Heart right ventricle (tissue), 16 donors: ENCODE results near the gene IL34. TPM values are rescaled to one million over a fixed set of nuclear protein-coding genes. Genes with fewer than 3 reads are reported as not detected.

ENCODE experiments used
- ATAC-seq, 8 donors: fragments of 200-7000 bp; cut with Tn5 transposase; one replicate each; pipeline ENCODE4 v1.9.1; 2020; ENCODE audit warnings: mild to moderate bottlenecking in 8 of 8, moderate library complexity in 8 of 8, moderate number of reproducible peaks in 1 of 8
- DNase-seq, 2 donors: peaks; one replicate each; pipeline ENCODE4 v3.0.0-alpha.2; 2020
- H3K27ac ChIP-seq, 10 donors: fragments of 200-600 bp; sonication (generic) in 2 of 10; one replicate each; pipeline versions ENCODE4 v1.5.0 to v1.8.0; 2020 to 2022; ENCODE audit warnings: mild to moderate bottlenecking in 3 of 10
- H3K27me3 ChIP-seq, 7 donors: fragments of 200-600 bp; one replicate each; pipeline ENCODE4 v1.8.0; 2021 to 2022; ENCODE audit warnings: mild to moderate bottlenecking in 2 of 7
- H3K36me3 ChIP-seq, 9 donors: fragments of 200-600 bp; sonication (generic) in 1 of 9; one replicate each; pipeline versions ENCODE4 v1.5.0 to v1.8.0; 2020 to 2022; ENCODE audit warnings: mild to moderate bottlenecking in 2 of 9
- H3K4me1 ChIP-seq, 9 donors: fragments of 200-600 bp; sonication (generic) in 1 of 9; one replicate each; pipeline versions ENCODE4 v1.5.0 to v1.8.0; 2020 to 2022; ENCODE audit warnings: mild to moderate bottlenecking in 4 of 9
- H3K4me3 ChIP-seq, 10 donors: fragments of 200-600 bp; sonication (generic) in 2 of 10; one replicate each; pipeline versions ENCODE4 v1.5.0 to v1.8.0; 2020 to 2022; ENCODE audit warnings: mild to moderate bottlenecking in 7 of 10, moderate library complexity in 2 of 10
- H3K9me3 ChIP-seq, 11 donors: fragments of 200-600 bp in 10 of 11; sonication (generic) in 2 of 11; one replicate each; pipeline versions ENCODE4 v1.5.0 to v1.8.0; 2013 to 2022; ENCODE audit warnings: mild to moderate bottlenecking in 2 of 11, control low read depth in 1 of 11, moderate library complexity in 1 of 11
- WGBS, 2 donors: extraction: QIAGEN DNeasy Blood & Tissue Kit; methylation state at CpG; one replicate each; pipeline ENCODE4 v1.1.7; 2013; ENCODE audit warnings: inconsistent platforms in 1 of 2; 5-methylcytosine and 5-hydroxymethylcytosine counted together
- intact Hi-C, 10 donors: fragments of 100-400 bp; cut with DNase I; formaldehyde crosslinking; loops; one replicate each; pipeline versions ENCODE4 v1.11.1 to v1.14.2; 2022
- polyA plus RNA-seq, 2 donors: library from polyadenylated mRNA; stranded (reverse); fragments of 200-250 nt; gene quantifications; one replicate each; pipeline ENCODE4 v1.2.3, GENCODE V29; 2013
- total RNA-seq, 10 donors: library from RNA; stranded (reverse); fragmentation: NEBNext Ultra II Directional in 3 of 10; extraction: Animal tissue kit (Norgen Biotek cat#: 25700) in 3 of 10; gene quantifications; one replicate each; pipeline versions ENCODE4 v1.2.1 to v1.2.4, GENCODE V29; 2021 to 2023
- TF ChIP-seq, protein P1 (sequence below), 9 donors: fragments of 200-600 bp; sonication (generic) in 2 of 9; IDR thresholded peaks; one replicate each; pipeline versions ENCODE4 v1.5.0 to v1.8.0; 2021 to 2022; ENCODE audit warnings: antibody characterized with exemption in 9 of 9, mild to moderate bottlenecking in 5 of 9, moderate library complexity in 1 of 9
- donor health status: Arrhythmogenic right ventricular cardiomyopathy.
- donor health status: ischemic (EF 13 %, LVEDD 7.1; RV severe dilation, severe dysfunction).
- donor health status: healthy with polysubstance abuse.
- donor health status: DM: no; HTN: yes; CAD: no.
- donor health status: DM: no; HTN: no; CAD: no.
- donor health status: ischemic (EF 25% LVEDD 6.9; RV normal size, moderate dysfunction).
- donor health status: ischemic (EF 25% LVEDD 5.7; RV mildly dilated, moderate dysfunction).
- donor health status: healthy.
- donor health status: DM: yes; HTN: yes; CAD: no.
- donor health status: Ischemic cardiomyopathy.
- donor health status: ischemic (EF 35%, LVEDD 5.7; RV mildly dilated, moderate dysfunction).
- donor health status: nonischemic (EF 11% LVEDD 7.7; RV severe dilation, severe dysfunction).
- donor health status: DM: yes; HTN: yes; CAD: no.
- donor health status: PGD.
- donor health status: ischemic (EF 29% LVEDD 5.4; RV normal size, mild dysfunction).
- donor health status: nonischemic (EF 23%, LVEDD 6.1; RV moderate dilation, normal function).

IL34 gene
- total and polyA plus RNA-seq, 12 donors, result 0.37 to 4.4 (median 2.1) TPM

DNA sequence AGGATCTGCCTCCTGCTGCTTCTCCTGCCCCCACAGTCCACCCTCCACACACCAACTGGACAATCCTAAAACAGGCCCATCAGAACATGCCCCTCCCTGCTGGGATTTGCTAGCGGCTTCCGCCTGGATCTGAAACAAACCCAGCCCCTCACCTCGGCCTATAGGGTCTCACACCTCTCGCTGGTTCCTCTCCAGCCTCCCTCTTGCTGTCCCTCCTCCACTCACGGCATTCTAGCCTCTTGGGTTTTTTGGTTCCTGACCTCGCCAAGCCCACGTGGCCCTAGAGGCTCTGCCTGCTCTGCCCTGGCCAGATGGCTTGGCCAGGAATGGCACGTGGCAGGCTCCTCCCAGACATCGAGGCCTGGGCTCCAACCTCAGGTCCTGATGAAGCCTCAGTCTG, 55.2 kb downstream of the IL34 start:
- WGBS, 2 donors, result 74 to 86% methylated on average over 9 of the region's 9 CpGs
- no peak overlapping the region for H3K4me3 ChIP-seq
- no peak for DNase-seq
- intact Hi-C loops, result no loop called here
- no peaks in the 10 kb centered on the region for H3K9me3 ChIP-seq
- TF ChIP-seq, protein P1, sequence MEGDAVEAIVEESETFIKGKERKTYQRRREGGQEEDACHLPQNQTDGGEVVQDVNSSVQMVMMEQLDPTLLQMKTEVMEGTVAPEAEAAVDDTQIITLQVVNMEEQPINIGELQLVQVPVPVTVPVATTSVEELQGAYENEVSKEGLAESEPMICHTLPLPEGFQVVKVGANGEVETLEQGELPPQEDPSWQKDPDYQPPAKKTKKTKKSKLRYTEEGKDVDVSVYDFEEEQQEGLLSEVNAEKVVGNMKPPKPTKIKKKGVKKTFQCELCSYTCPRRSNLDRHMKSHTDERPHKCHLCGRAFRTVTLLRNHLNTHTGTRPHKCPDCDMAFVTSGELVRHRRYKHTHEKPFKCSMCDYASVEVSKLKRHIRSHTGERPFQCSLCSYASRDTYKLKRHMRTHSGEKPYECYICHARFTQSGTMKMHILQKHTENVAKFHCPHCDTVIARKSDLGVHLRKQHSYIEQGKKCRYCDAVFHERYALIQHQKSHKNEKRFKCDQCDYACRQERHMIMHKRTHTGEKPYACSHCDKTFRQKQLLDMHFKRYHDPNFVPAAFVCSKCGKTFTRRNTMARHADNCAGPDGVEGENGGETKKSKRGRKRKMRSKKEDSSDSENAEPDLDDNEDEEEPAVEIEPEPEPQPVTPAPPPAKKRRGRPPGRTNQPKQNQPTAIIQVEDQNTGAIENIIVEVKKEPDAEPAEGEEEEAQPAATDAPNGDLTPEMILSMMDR (IDR thresholded peaks at IDR 0.05), result no peak
- peaks cover 0 to 10% (median 0%) of the 10 kb centered on the region in 9 donors for H3K36me3 ChIP-seq
- H3K4me1 ChIP-seq, result peaks cover 47 to 82% (median 62%) of the 10 kb centered on the region in 9 donors
- no peak for ATAC-seq
- no peaks in the 10 kb centered on the region for H3K27me3 ChIP-seq
- H3K27ac ChIP-seq, result peak overlapping the region in 4 of 10 donors; percentile 13 to 83 (median 80)

DNA sequence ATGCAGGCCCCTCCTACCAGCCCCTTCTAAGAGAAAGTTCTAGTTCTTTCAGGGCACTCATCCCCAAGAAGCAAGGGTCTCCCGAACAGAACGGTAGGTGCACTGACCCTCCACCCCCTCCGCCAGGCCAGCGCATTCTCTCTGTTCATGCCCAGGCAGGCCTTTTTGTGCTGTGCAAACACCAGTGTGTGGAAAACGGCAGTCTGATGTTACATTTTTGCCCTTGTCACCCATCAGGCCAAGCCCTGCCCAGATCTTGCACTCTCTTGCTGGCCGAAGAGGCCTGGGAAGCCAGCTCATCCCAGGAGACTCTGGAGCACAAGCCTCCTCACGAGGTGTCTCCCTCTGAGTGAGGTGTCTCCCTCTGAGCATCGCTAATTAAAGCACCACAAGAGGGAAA, 55.6 kb downstream of the IL34 start:
- Histone ChIP-seq H3K36me3 (peaks cover 0 to 10% (median 0%) of the 10 kb centered on the region in 9 donors), H3K27me3 (no peaks in the 10 kb centered on the region), H3K4me1 (peaks cover 43 to 82% (median 63%) of the 10 kb centered on the region in 9 donors), H3K4me3 (no peak overlapping the region), H3K9me3 (no peaks in the 10 kb centered on the region), H3K27ac (peak overlapping the region in 4 of 10 donors; percentile 13 to 86 (median 78))
- 89 to 92% methylated on average over 8 of the region's 8 CpGs for WGBS, 2 donors
- no peak for ATAC-seq
- intact Hi-C loops, result no loop called here
- TF ChIP-seq, protein P1 (IDR thresholded peaks at IDR 0.05), result no peak
- DNase-seq, result no peak

DNA sequence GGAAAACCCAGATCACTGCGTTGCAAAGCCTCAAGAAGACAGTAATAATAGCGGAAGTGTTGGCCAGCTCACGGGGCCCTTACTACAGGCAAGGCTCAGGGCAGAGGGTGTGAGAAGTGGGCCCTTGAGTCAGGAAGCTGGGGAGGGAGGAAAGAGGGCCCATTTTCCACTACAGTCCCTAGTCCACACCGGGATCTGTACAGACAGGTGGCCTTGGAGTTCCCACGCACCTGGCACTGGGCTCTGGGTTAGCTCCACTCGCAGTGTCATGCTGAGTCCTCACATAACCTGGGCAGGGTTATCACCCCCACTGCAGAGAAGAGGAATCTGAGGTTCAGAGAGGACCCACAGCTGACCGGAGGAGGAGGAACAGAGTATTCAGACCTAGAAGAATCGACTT, 56.3 kb downstream of the IL34 start:
- no peak for ATAC-seq
- Histone ChIP-seq H3K27ac (peak overlapping the region in 8 of 10 donors; percentile 50 to 86 (median 75)), H3K9me3 (no peaks in the 10 kb centered on the region), H3K36me3 (peaks cover 0 to 10% (median 0%) of the 10 kb centered on the region in 9 donors), H3K4me3 (no peak overlapping the region), H3K4me1 (peaks cover 37 to 82% (median 59%) of the 10 kb centered on the region in 9 donors), H3K27me3 (no peaks in the 10 kb centered on the region)
- no peak for DNase-seq
- intact Hi-C loops, result no loop called here
- WGBS, 2 donors, result 79 to 82% methylated on average over 8 of the region's 8 CpGs
- TF ChIP-seq, protein P1 (IDR thresholded peaks at IDR 0.05), result no peak

- Histone ChIP-seq H3K27me3 (no peaks in the 10 kb centered on the region), H3K36me3 (peaks cover 0 to 7% (median 0%) of the 10 kb centered on the region in 9 donors), H3K9me3 (no peaks in the 10 kb centered on the region), H3K4me1 (peaks cover 31 to 76% (median 55%) of the 10 kb centered on the region in 9 donors), H3K4me3 (no peak overlapping the region), H3K27ac (peak overlapping the region; percentile 44 to 86 (median 72))
- intact Hi-C loops, result no loop called here
- DNase-seq, result peak; percentile 58 to 68
- TF ChIP-seq, protein P1 (IDR thresholded peaks at IDR 0.05), result peak in 7 of 9 donors; percentile 8 to 45 (median 29)
- ATAC-seq, result peak; percentile 58 to 72 (median 66)
- 49 to 55% methylated on average over 16 of the region's 16 CpGs for WGBS, 2 donors
Measured at GRCh38 chr16:70703041-70703834, 56.9 kb downstream of the IL34 start.
